ENCODE data around the gene FTO.

FTO gene

DNA sequence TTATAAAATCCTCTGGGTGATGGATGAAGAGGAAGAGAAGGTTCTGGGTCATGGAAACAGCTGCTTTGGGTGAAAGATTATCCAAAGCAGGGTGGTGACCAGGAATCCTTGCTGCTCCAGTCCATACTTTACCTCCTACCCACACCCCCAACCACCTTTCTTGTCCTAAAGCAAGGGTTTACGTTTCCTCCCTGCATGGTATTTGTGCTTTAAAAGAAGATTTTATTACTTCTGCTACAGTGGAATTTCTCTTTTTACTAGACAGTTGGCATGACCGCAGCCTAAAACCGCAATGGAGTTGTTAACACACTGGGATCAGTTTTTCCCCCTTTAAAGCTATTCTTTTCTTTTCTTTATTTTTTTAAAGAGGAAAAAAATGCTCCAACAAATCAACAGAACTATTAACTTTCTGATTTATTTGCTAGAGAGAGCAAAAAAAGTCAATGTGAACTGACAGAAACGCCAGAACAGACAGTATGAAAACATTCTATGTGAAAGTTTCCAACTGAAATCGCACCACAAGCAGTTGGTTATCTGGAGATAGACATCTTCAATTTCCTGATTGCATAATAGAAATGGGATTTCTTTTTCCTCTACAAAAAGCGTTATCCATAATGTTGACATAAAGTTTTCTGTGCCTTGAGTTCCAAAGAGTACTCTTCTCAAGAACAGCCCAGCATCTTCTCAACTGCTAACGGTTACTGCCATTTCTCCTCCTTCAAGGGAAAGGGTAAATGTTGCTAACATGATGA, 346.7 kb downstream of the FTO start:
- Histone ChIP-seq H3K4me3 (ENCODE audit: low read length in 2 of 2) (no peak overlapping the region), H3K4me1 (ENCODE audit: control insufficient read depth in 2 of 2, insufficient read depth in 2 of 2, low read length in 2 of 2) (no peaks in the 10 kb centered on the region), H3K27ac (ENCODE audit: low read depth in 2 of 2, low read length in 2 of 2) (no peak overlapping the region), H3K9ac (ENCODE audit: low read depth in 1 of 2, low read length in 2 of 2) (no peak overlapping the region), H3K27me3 (ENCODE audit: control insufficient read depth in 2 of 2, insufficient read depth in 2 of 2, low read length in 2 of 2) (no peaks in the 10 kb centered on the region), H3K9me3 (ENCODE audit: control insufficient read depth in 2 of 2, low read length in 2 of 2) (no peaks in the 10 kb centered on the region), H3K36me3 (ENCODE audit: control insufficient read depth in 2 of 2, insufficient read depth in 2 of 2, low read length in 2 of 2) (no peaks in the 10 kb centered on the region)

DNA sequence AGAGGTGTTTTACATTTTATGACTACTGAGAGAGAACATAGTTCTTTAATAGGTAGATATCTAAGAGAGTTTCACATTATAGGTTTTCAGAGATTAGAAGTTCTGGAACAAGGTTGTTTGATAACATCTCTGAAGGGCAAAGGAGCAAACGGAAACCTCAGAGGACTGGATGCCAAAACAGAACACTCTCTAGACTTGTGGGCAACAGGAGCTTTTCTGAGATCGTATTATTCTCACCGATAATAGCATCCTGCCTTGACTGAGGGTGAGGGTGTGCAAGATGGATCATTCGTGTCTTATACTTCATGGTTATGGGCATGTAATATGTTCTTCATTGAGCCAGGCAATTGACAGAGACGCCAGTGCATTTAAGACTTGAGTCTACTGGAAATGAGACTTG, 347.9 kb downstream of the FTO start:
- no peak overlapping the region for H3K27ac ChIP-seq (ENCODE audit: low read depth in 2 of 2, low read length in 2 of 2)
- H3K9me3 ChIP-seq (ENCODE audit: control insufficient read depth in 2 of 2, low read length in 2 of 2): no peaks in the 10 kb centered on the region
- H3K9ac ChIP-seq (ENCODE audit: low read depth in 1 of 2, low read length in 2 of 2): no peak overlapping the region
- H3K36me3 ChIP-seq (ENCODE audit: control insufficient read depth in 2 of 2, insufficient read depth in 2 of 2, low read length in 2 of 2): no peaks in the 10 kb centered on the region
- no peaks in the 10 kb centered on the region for H3K4me1 ChIP-seq (ENCODE audit: control insufficient read depth in 2 of 2, insufficient read depth in 2 of 2, low read length in 2 of 2)
- H3K4me3 ChIP-seq (ENCODE audit: low read length in 2 of 2): no peak overlapping the region
- no peaks in the 10 kb centered on the region for H3K27me3 ChIP-seq (ENCODE audit: control insufficient read depth in 2 of 2, insufficient read depth in 2 of 2, low read length in 2 of 2)

DNA sequence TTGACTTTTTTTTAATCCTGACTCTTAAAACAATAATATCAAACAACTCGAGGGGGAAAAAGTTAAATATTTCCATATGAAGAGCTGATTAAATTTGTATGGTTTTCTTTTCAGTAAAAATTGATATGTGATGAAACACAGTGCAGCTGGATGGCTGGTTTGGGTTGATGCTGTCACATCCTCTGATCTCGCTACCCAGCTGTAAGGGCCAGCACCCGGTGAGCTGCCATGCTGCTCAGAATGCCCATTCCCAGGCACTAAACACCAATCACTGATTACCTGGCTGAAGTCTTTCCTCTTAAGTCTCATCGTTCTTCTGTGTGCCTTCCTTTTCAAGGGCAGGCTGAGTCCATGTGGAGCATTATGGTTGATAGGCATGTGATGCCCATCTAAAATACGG, 348.3 kb downstream of the FTO start:
- Histone ChIP-seq H3K36me3 (ENCODE audit: control insufficient read depth in 2 of 2, insufficient read depth in 2 of 2, low read length in 2 of 2) (no peaks in the 10 kb centered on the region), H3K4me1 (ENCODE audit: control insufficient read depth in 2 of 2, insufficient read depth in 2 of 2, low read length in 2 of 2) (no peaks in the 10 kb centered on the region), H3K27ac (ENCODE audit: low read depth in 2 of 2, low read length in 2 of 2) (no peak overlapping the region), H3K9ac (ENCODE audit: low read depth in 1 of 2, low read length in 2 of 2) (no peak overlapping the region), H3K4me3 (ENCODE audit: low read length in 2 of 2) (no peak overlapping the region), H3K27me3 (ENCODE audit: control insufficient read depth in 2 of 2, insufficient read depth in 2 of 2, low read length in 2 of 2) (no peaks in the 10 kb centered on the region), H3K9me3 (ENCODE audit: control insufficient read depth in 2 of 2, low read length in 2 of 2) (no peaks in the 10 kb centered on the region)

DNA sequence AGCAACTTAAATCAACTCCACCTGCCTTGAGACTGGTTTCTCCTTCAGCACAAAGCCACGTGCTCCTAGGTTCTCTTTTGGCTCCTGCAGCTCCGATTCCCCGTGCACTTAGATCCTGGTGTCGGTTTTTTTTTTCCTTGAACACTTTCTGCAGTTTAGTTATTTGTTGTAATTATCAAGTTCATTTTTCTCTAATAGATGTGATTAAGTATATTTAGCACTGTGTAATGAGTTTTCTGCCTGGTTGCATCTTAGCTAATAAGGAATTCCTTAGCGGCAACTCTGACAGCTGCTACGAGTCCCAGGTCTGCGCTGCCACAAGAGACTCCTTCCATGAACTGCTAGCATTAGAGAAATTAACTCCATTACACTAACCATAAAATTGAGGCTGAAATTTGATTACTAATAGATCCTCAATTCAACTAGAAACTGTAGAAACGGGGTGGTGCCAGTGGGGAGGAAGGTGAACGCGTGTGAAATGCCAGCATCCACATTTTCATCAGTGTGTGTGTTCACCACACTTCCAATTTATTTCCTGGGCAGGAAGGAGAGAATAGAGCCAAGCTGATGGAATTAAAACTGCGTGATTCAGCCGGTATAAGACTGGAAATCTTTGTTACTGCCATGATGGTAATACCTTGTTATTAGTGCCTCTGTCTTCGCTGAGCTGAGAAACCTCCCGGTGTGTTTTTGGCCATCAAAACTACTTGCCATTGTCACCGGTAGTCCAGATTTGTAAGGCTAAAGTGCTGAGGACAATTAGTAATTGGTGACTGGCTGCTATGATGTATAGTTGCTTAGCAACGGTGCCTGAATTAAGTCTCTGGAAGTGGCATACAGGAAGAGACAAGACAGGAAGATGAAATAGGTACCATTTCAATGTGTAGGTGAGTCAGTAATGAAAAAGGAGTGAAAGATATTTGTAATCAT, 350.2 kb downstream of the FTO start:
- H3K36me3 ChIP-seq (ENCODE audit: control insufficient read depth in 2 of 2, insufficient read depth in 2 of 2, low read length in 2 of 2): no peaks in the 10 kb centered on the region
- H3K9ac ChIP-seq (ENCODE audit: low read depth in 1 of 2, low read length in 2 of 2): no peak overlapping the region
- H3K4me3 ChIP-seq (ENCODE audit: low read length in 2 of 2): no peak overlapping the region
- H3K4me1 ChIP-seq (ENCODE audit: control insufficient read depth in 2 of 2, insufficient read depth in 2 of 2, low read length in 2 of 2): no peaks in the 10 kb centered on the region
- H3K27ac ChIP-seq (ENCODE audit: low read depth in 2 of 2, low read length in 2 of 2): no peak overlapping the region
- no peaks in the 10 kb centered on the region for H3K27me3 ChIP-seq (ENCODE audit: control insufficient read depth in 2 of 2, insufficient read depth in 2 of 2, low read length in 2 of 2)
- no peaks in the 10 kb centered on the region for H3K9me3 ChIP-seq (ENCODE audit: control insufficient read depth in 2 of 2, low read length in 2 of 2)

DNA sequence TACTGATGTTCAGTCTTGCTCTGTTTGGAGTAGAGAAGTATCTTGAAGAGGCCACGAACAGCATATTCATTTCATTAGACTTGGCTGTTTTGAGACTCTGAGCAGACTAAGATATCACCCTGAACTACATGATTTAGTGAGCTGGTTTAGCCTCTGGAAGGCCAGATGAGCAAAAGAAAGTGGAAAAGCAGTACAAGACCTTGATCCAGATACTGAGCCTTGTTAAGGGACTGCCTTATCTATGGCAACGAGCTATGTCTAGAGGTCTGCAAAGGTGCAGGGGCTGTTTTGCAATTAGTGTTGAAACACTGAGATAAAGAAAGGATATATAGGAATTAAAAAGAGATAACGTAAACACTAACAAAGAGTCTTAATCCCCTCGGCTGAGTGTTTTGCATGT, 351.2 kb downstream of the FTO start:
- no peak overlapping the region for H3K27ac ChIP-seq (ENCODE audit: low read depth in 2 of 2, low read length in 2 of 2)
- no peaks in the 10 kb centered on the region for H3K9me3 ChIP-seq (ENCODE audit: control insufficient read depth in 2 of 2, low read length in 2 of 2)
- H3K4me1 ChIP-seq (ENCODE audit: control insufficient read depth in 2 of 2, insufficient read depth in 2 of 2, low read length in 2 of 2): no peaks in the 10 kb centered on the region
- H3K27me3 ChIP-seq (ENCODE audit: control insufficient read depth in 2 of 2, insufficient read depth in 2 of 2, low read length in 2 of 2): no peaks in the 10 kb centered on the region
- H3K36me3 ChIP-seq (ENCODE audit: control insufficient read depth in 2 of 2, insufficient read depth in 2 of 2, low read length in 2 of 2): no peaks in the 10 kb centered on the region
- H3K9ac ChIP-seq (ENCODE audit: low read depth in 1 of 2, low read length in 2 of 2): no peak overlapping the region
- no peak overlapping the region for H3K4me3 ChIP-seq (ENCODE audit: low read length in 2 of 2)

DNA sequence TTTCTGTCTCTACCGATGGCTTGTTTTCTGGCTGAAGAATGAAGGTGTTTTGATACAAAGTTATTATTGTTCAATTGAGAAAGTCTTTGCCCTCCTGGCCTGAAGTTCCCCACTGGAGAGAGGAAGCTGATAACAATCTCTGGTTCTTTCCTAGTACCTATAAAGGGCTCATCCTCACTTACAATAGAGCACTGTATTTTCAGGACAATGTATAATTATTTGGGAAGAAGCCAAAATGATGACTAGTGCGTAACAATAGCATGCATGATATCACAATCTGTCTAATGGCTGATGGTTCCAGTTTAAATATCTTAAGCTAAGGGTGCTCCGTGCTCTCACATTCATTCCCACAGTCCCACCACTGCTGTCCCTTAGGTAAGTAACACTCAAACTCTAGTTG, 351.9 kb downstream of the FTO start:
- no peaks in the 10 kb centered on the region for H3K9me3 ChIP-seq (ENCODE audit: control insufficient read depth in 2 of 2, low read length in 2 of 2)
- no peak overlapping the region for H3K4me3 ChIP-seq (ENCODE audit: low read length in 2 of 2)
- H3K9ac ChIP-seq (ENCODE audit: low read depth in 1 of 2, low read length in 2 of 2): no peak overlapping the region
- no peaks in the 10 kb centered on the region for H3K27me3 ChIP-seq (ENCODE audit: control insufficient read depth in 2 of 2, insufficient read depth in 2 of 2, low read length in 2 of 2)
- H3K36me3 ChIP-seq (ENCODE audit: control insufficient read depth in 2 of 2, insufficient read depth in 2 of 2, low read length in 2 of 2): no peaks in the 10 kb centered on the region
- no peaks in the 10 kb centered on the region for H3K4me1 ChIP-seq (ENCODE audit: control insufficient read depth in 2 of 2, insufficient read depth in 2 of 2, low read length in 2 of 2)
- H3K27ac ChIP-seq (ENCODE audit: low read depth in 2 of 2, low read length in 2 of 2): no peak overlapping the region

DNA sequence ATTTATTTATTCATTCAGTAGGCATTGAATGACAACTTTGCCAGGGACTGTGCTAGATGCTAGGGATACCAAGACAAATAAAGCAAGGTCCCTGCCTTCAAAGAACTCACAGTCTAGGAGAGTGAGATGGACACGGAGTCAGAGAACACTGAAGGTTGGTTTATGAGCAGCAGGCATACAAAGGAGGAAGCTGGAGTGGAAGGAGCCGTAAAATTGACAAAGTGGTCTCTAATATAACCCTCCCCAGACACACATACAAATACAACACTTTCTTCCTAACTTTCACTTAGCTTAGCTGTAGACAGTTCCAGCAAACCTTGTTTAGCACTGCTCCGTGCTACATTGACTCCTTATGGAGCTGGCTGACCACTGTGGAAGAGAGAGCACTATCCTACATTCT, 353.0 kb downstream of the FTO start:
- no peaks in the 10 kb centered on the region for H3K4me1 ChIP-seq (ENCODE audit: control insufficient read depth in 2 of 2, insufficient read depth in 2 of 2, low read length in 2 of 2)
- no peaks in the 10 kb centered on the region for H3K36me3 ChIP-seq (ENCODE audit: control insufficient read depth in 2 of 2, insufficient read depth in 2 of 2, low read length in 2 of 2)
- no peaks in the 10 kb centered on the region for H3K9me3 ChIP-seq (ENCODE audit: control insufficient read depth in 2 of 2, low read length in 2 of 2)
- no peak overlapping the region for H3K9ac ChIP-seq (ENCODE audit: low read depth in 1 of 2, low read length in 2 of 2)
- no peak overlapping the region for H3K27ac ChIP-seq (ENCODE audit: low read depth in 2 of 2, low read length in 2 of 2)
- H3K27me3 ChIP-seq (ENCODE audit: control insufficient read depth in 2 of 2, insufficient read depth in 2 of 2, low read length in 2 of 2): no peaks in the 10 kb centered on the region
- no peak overlapping the region for H3K4me3 ChIP-seq (ENCODE audit: low read length in 2 of 2)

DNA sequence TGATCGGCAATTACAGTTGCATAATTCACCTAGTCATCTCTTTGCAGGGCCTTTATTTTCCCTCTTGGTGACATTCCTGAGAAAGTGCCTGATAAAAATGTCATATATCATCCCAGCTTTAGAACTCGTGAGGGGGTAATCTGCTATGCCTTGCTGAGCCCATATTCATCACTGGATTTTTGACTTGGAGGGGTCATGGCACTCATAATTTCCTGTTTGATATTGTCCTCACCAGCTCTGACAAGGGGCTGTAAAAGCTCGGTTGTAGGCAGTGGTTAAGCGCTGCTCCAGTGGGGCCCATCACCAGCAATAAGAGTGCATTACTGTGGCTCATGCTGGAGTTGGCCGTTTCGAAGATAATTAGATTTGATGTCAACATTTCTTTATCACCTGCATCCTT, 355.4 kb downstream of the FTO start:
- H3K4me3 ChIP-seq (ENCODE audit: low read length in 2 of 2): no peak overlapping the region
- no peaks in the 10 kb centered on the region for H3K36me3 ChIP-seq (ENCODE audit: control insufficient read depth in 2 of 2, insufficient read depth in 2 of 2, low read length in 2 of 2)
- no peak overlapping the region for H3K27ac ChIP-seq (ENCODE audit: low read depth in 2 of 2, low read length in 2 of 2)
- H3K4me1 ChIP-seq (ENCODE audit: control insufficient read depth in 2 of 2, insufficient read depth in 2 of 2, low read length in 2 of 2): no peaks in the 10 kb centered on the region
- no peak overlapping the region for H3K9ac ChIP-seq (ENCODE audit: low read depth in 1 of 2, low read length in 2 of 2)
- H3K9me3 ChIP-seq (ENCODE audit: control insufficient read depth in 2 of 2, low read length in 2 of 2): no peaks in the 10 kb centered on the region
- H3K27me3 ChIP-seq (ENCODE audit: control insufficient read depth in 2 of 2, insufficient read depth in 2 of 2, low read length in 2 of 2): no peaks in the 10 kb centered on the region

DNA sequence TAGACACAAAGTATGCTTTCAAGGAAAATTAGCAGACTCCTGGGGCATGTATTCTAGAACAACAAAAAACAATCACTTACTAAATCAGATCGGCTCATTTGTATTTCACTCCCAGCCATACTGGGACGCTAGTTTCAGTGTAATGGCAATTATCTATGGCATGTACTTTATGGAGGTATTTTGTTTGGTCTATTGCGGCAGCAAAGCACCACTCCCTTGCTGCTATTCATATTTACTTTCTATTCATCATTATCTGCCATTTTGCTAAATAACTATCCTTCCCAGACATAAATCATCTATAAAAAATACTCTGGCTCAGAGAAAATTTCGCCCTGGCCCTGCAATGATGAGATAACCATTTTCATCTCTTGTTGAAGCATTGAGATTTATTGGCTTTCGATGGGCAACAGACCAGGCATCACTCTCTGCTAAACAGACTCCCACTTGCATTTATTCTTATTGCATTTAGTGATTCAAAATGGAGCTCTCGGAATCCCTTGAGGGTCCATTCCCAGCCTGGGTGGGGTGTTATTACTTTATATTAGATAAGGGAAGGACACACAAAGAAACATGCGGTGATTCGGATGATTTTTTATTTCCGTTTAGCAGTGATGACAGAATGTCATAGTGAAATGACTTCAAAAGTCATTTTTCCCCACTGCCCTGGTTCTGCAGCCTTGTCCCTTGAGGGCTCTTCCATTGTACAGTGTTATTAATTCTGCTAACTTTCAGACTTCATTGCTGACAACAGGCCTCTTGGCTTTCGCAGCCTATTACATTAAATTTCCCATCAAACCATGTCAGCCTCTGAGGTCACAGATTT, 356.9 kb downstream of the FTO start:
- no peaks in the 10 kb centered on the region for H3K9me3 ChIP-seq (ENCODE audit: control insufficient read depth in 2 of 2, low read length in 2 of 2)
- no peak overlapping the region for H3K9ac ChIP-seq (ENCODE audit: low read depth in 1 of 2, low read length in 2 of 2)
- H3K4me3 ChIP-seq (ENCODE audit: low read length in 2 of 2): no peak overlapping the region
- no peaks in the 10 kb centered on the region for H3K36me3 ChIP-seq (ENCODE audit: control insufficient read depth in 2 of 2, insufficient read depth in 2 of 2, low read length in 2 of 2)
- H3K27ac ChIP-seq (ENCODE audit: low read depth in 2 of 2, low read length in 2 of 2): no peak overlapping the region
- H3K27me3 ChIP-seq (ENCODE audit: control insufficient read depth in 2 of 2, insufficient read depth in 2 of 2, low read length in 2 of 2): no peaks in the 10 kb centered on the region
- H3K4me1 ChIP-seq (ENCODE audit: control insufficient read depth in 2 of 2, insufficient read depth in 2 of 2, low read length in 2 of 2): no peaks in the 10 kb centered on the region

DNA sequence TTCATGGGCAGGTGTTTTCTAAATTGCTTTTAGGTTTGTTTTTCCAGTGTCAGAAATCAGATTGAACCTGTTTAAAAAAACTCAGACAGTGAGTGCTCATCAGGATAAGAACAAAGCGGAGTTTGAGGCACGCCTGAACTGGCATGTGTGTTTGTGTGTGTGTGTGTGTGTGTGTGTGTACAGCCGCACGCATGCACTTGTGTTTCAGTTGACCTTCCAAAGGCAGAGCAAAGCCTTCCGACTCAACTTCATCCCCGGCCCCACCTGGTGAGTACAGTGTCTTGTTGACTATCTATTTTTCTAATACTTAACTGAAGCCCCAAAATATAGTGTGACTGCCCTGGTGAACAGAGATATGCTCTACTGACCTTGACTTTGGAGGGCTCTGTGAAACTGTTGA, 357.5 kb downstream of the FTO start:
- Histone ChIP-seq H3K4me1 (ENCODE audit: control insufficient read depth in 2 of 2, insufficient read depth in 2 of 2, low read length in 2 of 2) (no peaks in the 10 kb centered on the region), H3K27me3 (ENCODE audit: control insufficient read depth in 2 of 2, insufficient read depth in 2 of 2, low read length in 2 of 2) (no peaks in the 10 kb centered on the region), H3K4me3 (ENCODE audit: low read length in 2 of 2) (no peak overlapping the region), H3K9ac (ENCODE audit: low read depth in 1 of 2, low read length in 2 of 2) (no peak overlapping the region), H3K9me3 (ENCODE audit: control insufficient read depth in 2 of 2, low read length in 2 of 2) (no peaks in the 10 kb centered on the region), H3K36me3 (ENCODE audit: control insufficient read depth in 2 of 2, insufficient read depth in 2 of 2, low read length in 2 of 2) (no peaks in the 10 kb centered on the region), H3K27ac (ENCODE audit: low read depth in 2 of 2, low read length in 2 of 2) (no peak overlapping the region)
